T-helper 22 cell (primary cell): Measurements from ENCODE around the gene MRPL4.
"Not testable (repeated sequence)": the region's sequence is repeated elsewhere in the genome, so short reads cannot be mapped to it uniquely, and the experiment has no call there.

ENCODE experiments used
- DNase-seq: peaks from one replicate; pipeline ENCODE4 v3.0.0-alpha.2; 2020; ENCODE audit warnings: low read depth

The MRPL4 gene

GRCh38 chr19:10262771-10263170, 10.8 kb downstream of the MRPL4 start:
- no peak for DNase-seq

GRCh38 chr19:10266706-10267105, 14.7 kb downstream of the MRPL4 start:
- DNase-seq = no peak

DNA sequence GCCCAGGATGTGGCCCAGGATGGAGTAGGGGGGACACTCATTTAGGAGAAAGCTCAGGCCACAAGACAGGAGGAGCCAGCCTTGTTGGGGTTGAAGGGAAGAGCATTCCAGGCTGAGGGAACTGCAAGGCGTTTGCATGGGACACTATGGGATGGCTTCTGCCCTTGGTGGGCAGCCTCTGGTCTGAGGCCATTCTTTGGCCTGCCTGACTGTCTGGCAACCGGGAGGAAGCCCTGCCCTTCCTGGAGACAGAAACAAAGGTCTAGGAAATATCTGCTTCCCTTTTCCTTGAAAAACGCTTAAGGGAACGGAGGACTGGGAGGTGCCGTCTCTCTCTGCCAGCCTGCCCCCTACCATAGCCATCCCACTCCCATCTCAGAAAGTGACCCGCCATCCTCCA, 16.1 kb downstream of the MRPL4 start:
- no peak for DNase-seq

GRCh38 chr19:10269333-10270179, 17.5 kb downstream of the MRPL4 start:
- peak; percentile 67 for DNase-seq

DNA sequence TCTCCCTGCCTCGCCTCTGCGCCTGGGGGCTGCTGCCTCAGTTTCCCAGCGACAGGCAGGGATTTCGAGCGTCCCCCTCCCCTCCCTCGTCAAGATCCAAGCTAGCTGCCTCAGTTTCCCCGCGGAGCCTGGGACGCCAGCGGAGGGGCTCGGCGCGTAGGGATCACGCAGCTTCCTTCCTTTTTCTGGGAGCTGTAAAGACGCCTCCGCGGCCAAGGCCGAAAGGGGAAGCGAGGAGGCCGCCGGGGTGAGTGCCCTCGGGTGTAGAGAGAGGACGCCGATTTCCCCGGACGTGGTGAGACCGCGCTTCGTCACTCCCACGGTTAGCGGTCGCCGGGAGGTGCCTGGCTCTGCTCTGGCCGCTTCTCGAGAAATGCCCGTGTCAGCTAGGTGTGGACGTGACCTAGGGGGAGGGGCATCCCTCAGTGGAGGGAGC, 18.2 kb downstream of the MRPL4 start:
- peak; percentile 54 for DNase-seq

DNA sequence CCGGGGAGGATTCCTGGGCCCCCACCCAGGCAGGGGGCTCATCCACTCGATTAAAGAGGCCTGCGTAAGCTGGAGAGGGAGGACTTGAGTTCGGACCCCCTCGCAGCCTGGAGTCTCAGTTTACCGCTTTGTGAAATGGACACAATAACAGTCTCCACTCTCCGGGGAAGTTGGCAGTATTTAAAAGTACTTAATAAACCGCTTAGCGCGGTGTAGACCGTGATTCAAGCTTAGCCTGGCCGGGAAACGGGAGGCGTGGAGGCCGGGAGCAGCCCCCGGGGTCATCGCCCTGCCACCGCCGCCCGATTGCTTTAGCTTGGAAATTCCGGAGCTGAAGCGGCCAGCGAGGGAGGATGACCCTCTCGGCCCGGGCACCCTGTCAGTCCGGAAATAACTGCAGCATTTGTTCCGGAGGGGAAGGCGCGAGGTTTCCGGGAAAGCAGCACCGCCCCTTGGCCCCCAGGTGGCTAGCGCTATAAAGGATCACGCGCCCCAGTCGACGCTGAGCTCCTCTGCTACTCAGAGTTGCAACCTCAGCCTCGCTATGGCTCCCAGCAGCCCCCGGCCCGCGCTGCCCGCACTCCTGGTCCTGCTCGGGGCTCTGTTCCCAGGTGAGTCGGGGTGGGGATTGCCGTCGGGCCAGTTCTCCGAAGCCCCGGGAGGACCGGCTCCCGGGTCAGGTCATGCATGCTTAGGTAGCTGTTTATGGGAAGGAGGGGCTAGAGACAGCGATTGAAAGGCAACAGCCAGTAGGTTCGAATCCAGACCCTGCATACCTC, 18.8 kb downstream of the MRPL4 start, which contains the start of gene ICAM1:
Gene ICAM1, plus strand, starts transcription at position 505 of the 779 bp plus-strand sequence. Its CDS starts 40 bp downstream, at position 545.
- peak; percentile 54 for DNase-seq

DNA sequence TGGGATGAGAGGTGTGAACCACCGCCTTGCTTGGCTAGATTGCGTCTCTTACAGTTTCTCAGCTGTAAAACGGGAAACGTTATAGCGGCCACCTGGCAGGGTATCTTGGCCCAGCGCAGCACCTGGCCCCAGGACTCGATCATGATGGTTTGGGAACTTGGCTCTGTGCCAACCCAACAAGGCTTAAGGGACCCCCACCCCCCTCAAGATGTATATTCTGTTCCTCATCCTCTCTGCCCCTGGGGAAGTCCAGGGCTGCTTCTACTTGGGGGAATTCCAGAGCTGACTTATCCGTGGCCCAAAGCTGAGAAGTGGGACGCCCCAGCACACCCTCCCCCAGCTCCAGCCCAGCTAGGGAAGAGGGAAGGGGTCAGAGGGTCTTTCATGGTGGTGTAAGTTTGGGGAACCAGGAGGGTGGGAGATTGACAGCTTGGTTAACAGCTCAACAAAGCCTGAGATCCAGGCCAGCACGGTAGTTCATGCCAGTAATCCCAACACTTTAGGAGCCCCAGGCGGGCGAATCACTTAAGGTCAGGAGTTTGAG, 19.6 kb downstream of the MRPL4 start:
- DNase-seq = peak; percentile 39

GRCh38 chr19:10274589-10274988, 22.6 kb downstream of the MRPL4 start:
- no peak for DNase-seq

DNA sequence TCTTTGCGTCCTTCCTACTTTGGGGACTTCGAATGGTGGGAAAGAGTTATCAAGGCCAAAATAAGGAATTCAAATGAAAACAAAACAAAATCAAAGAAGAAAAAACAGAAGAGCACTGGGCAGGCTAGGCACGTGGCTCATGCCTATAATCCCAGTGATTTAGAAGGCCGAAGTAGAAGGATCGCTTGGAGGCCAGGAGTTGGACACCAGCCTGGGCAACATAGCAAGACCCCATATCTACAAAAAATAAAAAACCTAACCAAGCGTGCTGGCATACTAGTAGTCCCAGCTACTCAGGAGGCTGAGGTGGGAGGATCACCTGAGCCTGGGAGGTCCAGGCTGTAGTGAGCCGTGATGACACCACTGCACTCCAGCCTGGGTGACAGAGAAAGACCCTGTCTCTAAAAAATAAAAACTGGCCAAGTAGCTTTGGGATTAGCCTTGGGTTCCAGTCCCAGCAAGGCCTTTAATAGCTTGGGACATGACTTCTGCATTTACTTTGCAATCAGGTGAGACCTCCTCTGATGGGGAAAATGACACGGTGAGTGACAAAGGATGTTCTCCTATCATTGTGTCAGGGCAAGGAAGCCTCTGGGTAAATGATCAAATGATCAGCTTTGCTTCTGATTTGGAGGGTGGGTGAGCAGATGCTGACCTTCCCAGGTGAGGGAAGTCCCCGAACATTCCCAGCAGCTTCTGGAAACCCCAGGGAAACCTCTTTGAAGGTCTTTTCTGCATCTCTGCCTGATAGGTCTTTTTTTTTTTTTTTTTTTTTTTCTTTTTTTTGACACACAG, 26.0 kb downstream of the MRPL4 start:
- DNase-seq = no peak

DNA sequence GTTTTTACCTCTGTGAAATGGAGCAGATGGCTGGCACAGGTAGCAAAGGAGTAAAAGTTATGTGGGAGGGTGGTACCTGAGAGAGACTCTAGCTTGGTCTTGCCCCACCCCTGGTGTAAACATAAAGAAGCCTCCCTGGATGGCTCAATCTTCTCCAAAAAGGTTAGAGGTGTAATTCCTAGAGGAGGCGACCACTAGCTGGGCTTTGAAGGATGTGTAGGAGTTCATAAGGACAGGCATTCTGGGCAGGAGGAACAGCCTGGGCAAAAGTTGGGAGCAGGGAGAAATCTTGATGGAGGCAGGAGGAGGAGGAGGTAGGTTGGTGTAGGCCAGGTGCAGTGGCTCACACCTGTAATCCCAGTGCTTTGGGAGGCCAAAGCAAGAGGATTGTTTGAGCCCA, 26.9 kb downstream of the MRPL4 start:
- no peak for DNase-seq

DNA sequence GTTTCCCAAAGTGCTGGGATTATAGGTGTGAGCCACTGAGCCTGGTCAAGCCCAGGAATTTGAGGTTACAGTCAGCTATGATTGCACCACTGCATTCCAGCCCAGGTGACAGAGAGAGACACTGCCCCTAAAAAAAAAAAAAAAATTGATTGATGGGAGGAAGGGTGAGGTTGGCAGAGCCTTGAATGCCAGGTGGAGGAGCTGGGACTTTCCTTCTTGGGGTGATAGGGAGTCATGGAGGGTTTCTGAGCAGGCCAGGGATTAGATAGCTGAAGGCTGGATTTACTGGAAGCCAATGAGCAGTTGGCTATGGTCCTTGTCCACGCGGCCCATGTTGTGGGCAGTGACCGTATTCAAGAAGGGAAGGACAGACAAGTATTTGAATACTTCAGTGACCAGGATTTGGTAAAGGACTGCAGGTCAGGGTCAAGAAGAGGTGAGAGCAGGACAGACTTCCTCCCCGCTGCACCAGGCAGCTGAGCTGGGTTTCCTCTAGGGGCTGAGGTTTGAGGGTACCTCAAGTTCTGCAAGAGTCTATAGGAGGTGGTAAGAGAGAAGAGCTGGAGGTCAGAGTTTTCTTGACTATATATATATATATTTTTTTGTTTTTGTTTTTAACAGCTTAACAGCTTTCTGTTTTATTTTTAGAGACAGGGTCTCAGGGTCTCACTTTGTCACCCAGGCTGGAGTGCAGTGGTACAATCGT, 27.9 kb downstream of the MRPL4 start:
- DNase-seq = no peak

- not testable (repeated sequence) for DNase-seq
Measured at GRCh38 chr19:10282043-10282442, 30.0 kb downstream of the MRPL4 start.

- no peak for DNase-seq
Measured at GRCh38 chr19:10283301-10284064, 31.5 kb downstream of the MRPL4 start.

DNA sequence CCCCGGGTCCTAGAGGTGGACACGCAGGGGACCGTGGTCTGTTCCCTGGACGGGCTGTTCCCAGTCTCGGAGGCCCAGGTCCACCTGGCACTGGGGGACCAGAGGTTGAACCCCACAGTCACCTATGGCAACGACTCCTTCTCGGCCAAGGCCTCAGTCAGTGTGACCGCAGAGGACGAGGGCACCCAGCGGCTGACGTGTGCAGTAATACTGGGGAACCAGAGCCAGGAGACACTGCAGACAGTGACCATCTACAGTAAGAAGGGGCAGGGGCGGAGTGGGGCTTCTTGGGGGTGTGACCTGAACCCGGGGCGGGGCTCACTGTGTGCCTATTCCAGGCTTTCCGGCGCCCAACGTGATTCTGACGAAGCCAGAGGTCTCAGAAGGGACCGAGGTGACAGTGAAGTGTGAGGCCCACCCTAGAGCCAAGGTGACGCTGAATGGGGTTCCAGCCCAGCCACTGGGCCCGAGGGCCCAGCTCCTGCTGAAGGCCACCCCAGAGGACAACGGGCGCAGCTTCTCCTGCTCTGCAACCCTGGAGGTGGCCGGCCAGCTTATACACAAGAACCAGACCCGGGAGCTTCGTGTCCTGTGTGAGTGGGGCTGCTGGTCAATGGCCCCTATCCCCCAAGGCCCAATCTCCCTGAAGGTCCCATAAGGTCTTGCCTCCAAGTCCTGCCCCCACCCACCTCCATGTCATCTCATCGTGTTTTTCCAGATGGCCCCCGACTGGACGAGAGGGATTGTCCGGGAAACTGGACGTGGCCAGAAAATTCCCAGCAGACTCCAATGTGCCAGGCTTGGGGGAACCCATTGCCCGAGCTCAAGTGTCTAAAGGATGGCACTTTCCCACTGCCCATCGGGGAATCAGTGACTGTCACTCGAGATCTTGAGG, 32.3 kb downstream of the MRPL4 start:
- DNase-seq = no peak

DNA sequence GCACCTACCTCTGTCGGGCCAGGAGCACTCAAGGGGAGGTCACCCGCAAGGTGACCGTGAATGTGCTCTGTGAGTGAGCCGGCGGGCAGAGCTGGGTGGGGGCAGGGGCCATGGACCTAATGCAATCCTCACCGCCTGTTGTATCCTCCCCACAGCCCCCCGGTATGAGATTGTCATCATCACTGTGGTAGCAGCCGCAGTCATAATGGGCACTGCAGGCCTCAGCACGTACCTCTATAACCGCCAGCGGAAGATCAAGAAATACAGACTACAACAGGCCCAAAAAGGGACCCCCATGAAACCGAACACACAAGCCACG, 32.9 kb downstream of the MRPL4 start:
- no peak for DNase-seq

GRCh38 chr19:10285393-10285792, 33.4 kb downstream of the MRPL4 start:
- no peak for DNase-seq

- no peak for DNase-seq
Measured at GRCh38 chr19:10286803-10287737, 35.1 kb downstream of the MRPL4 start, which contains the start of gene ICAM4. ICAM4 (plus strand) TSS chr19:10286955; CDS start chr19:10287013, 58 bp downstream.

DNA sequence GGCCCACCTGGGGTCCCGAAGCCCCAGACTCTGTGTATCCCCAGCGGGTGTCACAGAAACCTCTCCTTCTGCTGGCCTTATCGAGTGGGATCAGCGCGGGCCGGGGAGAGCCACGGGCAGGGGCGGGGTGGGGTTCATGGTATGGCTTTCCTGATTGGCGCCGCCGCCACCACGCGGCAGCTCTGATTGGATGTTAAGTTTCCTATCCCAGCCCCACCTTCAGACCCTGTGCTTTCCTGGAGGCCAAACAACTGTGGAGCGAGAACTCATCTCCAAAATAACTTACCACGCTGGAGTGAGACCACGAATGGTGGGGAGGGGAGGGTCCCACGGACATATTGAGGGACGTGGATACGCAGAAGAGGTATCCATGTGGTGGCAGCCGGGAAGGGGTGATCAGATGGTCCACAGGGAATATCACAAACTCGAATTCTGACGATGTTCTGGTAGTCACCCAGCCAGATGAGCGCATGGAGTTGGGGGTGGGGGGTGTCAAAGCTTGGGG, 36.7 kb downstream of the MRPL4 start:
- no peak for DNase-seq
